SK-N-MC (cell line): ENCODE measurements around the gene DUSP3.

Experiments
- DNase-seq: peaks from one replicate; pipeline ENCODE4 v3.0.0-alpha.2; 2011; ENCODE audit warnings: low read depth, low spot score
- H3K27ac ChIP-seq: fragments of 200-600 bp; sonication (generic); 2 replicates; pipeline ENCODE4 v1.5.1; 2016; ENCODE audit warnings: mixed run types
- H3K36me3 ChIP-seq: fragments of 200-600 bp; sonication (generic); 2 replicates; pipeline ENCODE4 v1.6.1; 2017; ENCODE audit warnings: antibody characterized with exemption, low read length, mixed read lengths; ENCODE audit not compliant: insufficient read depth
- H3K4me3 ChIP-seq: fragments of 200-600 bp; sonication (generic); 2 replicates; pipeline ENCODE4 v1.5.1; 2016
- H3K9ac ChIP-seq: fragments of 200-600 bp; sonication (generic); 2 replicates; pipeline ENCODE4 v1.8.0; 2017; ENCODE audit warnings: mixed run types, mixed read lengths; ENCODE audit not compliant: insufficient read length
- H3K9me3 ChIP-seq: fragments of 200-600 bp; sonication (generic); 2 replicates; pipeline ENCODE4 v1.6.1; 2017; ENCODE audit warnings: low read depth, mild to moderate bottlenecking, antibody characterized with exemption, low read length, moderate library complexity, mixed read lengths
- EZH2 ChIP-seq: fragments of 200-600 bp; sonication (generic); IDR thresholded peaks from one replicate; pipeline ENCODE4 v1.6.1; 2017; ENCODE audit warnings: antibody characterized with exemption
- FOXP2 ChIP-seq: optimal IDR thresholded peaks from 2 replicates; pipeline ENCODE3; 2011; ENCODE audit warnings: mild to moderate bottlenecking, moderate library complexity; ENCODE audit not compliant: insufficient read depth; ENCODE audit errors: extremely low read length, control extremely low read depth
- POLR2AphosphoS5 ChIP-seq: IDR thresholded peaks from 2 replicates; pipeline ENCODE4 v1.6.1; 2012; ENCODE audit warnings: mild to moderate bottlenecking, low read depth, low read length, borderline replicate concordance

The DUSP3 gene

DNA sequence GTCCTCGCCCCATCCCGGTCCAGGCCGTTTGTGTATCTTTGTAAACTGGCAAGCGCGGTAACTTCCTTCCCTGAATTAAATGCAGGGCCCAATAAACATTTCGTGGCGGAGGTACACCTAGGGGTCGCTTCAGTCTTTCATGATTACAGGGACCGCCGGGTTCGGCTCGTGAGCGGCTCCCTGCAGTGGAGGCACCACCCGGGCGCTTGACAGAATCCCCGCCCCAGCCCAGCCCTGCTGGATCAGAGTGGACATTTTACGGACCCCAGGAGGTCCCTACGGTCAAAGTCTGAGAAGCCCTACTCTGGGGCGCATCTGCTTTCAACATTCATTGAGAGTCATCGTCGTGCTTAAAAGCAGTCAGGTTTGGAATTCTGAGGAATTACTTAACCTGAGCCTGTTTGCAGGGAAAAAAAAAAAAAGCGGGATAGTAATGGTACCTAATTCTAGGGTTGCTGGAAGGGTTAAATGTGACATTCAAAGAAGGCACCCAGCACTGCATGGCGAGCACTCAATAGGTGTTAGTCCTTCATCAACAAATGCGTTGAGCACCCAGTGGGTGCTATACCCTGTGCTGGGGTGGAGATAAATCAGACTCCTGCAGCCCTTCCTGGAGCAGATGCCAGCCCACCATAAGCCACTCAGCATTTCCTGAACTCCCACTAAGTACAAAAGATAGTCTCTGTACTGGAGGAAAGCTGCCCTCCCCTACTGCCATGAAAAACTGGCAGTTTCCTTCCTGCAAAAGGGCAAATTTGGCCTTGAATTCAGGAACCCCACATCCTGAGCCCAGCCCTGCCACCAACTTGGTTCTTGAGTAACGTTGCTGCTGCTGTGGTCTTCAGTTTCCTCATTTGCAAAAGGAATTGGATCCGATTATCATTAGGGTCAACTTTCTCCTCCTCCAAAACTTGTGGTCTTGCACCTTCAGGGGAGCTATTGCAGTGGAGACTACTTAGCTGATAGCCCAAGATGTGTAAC lies 658 bp upstream of the DUSP3 start:
- DNase-seq, result no peak
- TF ChIP-seq FOXP2 (no peak), POLR2AphosphoS5 (peak; percentile 77)
- Histone ChIP-seq H3K36me3 (peaks cover 4% of the 10 kb centered on the region; the same call in 1 of the 2 replicates), H3K27ac (no peak overlapping the region), H3K9ac (peak overlapping the region; percentile 72), H3K4me3 (peak overlapping the region; percentile 98), H3K9me3 (no peaks in the 10 kb centered on the region)

GRCh38 chr17:43774304-43775250 lies 4.2 kb downstream of the DUSP3 start:
- Histone ChIP-seq H3K36me3 (peaks cover 23% of the 10 kb centered on the region; the same call in 1 of the 2 replicates), H3K9me3 (no peaks in the 10 kb centered on the region), H3K27ac (no peak overlapping the region), H3K4me3 (no peak overlapping the region), H3K9ac (no peak overlapping the region)
- DNase-seq, result no peak
- TF ChIP-seq FOXP2 (no peak), POLR2AphosphoS5 (no peak)

DNA sequence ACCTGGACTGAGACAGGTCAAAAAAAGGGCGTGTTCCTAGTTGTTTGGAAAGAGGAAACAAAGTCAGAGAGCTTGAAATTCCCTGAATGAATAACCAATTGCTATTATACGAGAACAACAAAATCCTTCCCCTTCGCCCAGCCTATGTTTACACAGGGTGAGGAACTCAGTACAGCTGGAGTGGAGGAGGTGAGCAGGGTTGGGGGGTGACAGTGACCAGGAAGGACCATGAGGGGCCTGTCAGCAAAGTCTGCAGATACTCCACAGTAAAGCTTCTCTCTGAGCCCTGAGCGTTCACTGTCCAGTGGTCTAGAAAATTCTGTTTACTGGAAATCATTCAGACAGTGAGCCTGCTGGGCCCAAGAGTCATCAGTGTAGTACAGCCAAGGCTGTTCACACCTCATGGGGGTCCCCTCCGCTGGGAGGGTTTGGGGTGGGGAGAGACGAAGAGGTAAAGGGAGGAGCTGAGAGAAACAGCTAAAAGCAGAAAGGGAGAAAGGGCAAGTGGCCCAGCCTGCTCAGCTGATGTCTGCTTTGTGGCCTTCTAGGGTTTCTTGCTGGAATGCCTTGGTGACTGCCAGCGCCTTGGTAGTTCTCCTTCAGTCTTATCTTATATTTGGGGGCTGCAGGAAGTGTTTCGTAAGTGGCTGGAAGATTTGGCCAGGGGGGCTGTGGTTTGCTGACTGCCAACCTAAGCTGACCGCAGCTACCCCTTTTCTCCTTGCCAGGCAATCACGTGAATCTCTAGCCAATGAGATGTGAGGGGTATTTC lies 5.7 kb downstream of the DUSP3 start:
- H3K4me3 ChIP-seq, result no peak overlapping the region
- DNase-seq, result no peak
- H3K36me3 ChIP-seq, result peaks cover 23% of the 10 kb centered on the region; the same call in 1 of the 2 replicates
- no peak overlapping the region for H3K27ac ChIP-seq
- no peak overlapping the region for H3K9ac ChIP-seq
- no peaks in the 10 kb centered on the region for H3K9me3 ChIP-seq
- TF ChIP-seq EZH2 (no peak), FOXP2 (no peak), POLR2AphosphoS5 (no peak)

GRCh38 chr17:43771463-43771862 lies 7.3 kb downstream of the DUSP3 start:
- H3K27ac ChIP-seq, result no peak overlapping the region

DNA sequence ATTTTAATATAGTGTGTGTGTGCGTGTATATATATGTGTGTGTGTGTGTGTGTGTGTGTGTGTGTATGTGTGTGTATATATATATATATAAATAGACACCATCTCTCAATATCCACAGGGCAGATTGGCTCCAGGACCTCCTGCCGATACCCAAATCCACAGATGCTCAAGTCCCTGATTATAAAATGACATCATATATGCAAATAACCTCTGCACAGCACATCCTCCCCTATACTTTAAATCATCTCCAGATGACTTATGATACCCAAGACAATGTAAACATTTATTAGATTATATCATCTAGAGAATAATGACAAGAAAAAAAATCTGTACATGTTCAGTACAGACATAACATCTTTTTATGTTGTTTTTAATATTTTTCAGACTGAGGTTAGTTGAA lies 7.8 kb downstream of the DUSP3 start:
- TF ChIP-seq FOXP2, result no peak
- no peak for TF ChIP-seq POLR2AphosphoS5
- TF ChIP-seq EZH2, result no peak
- peaks cover 23% of the 10 kb centered on the region; the same call in 1 of the 2 replicates for H3K36me3 ChIP-seq
- H3K9me3 ChIP-seq, result no peaks in the 10 kb centered on the region
- no peak overlapping the region for H3K9ac ChIP-seq
- no peak overlapping the region for H3K27ac ChIP-seq
- DNase-seq, result no peak
- no peak overlapping the region for H3K4me3 ChIP-seq

More at GRCh38 chr17:43771463-43771862, 7.3 kb downstream of the DUSP3 start:
- TF ChIP-seq FOXP2, result no peak
- TF ChIP-seq POLR2AphosphoS5, result no peak
- TF ChIP-seq EZH2, result no peak
- H3K36me3 ChIP-seq, result peaks cover 23% of the 10 kb centered on the region; the same call in 1 of the 2 replicates
- no peak overlapping the region for H3K4me3 ChIP-seq
- no peaks in the 10 kb centered on the region for H3K9me3 ChIP-seq
- DNase-seq, result no peak
- H3K9ac ChIP-seq, result no peak overlapping the region

- H3K9me3 ChIP-seq, result no peaks in the 10 kb centered on the region
- TF ChIP-seq POLR2AphosphoS5, result no peak
- TF ChIP-seq FOXP2, result no peak
- no peak for TF ChIP-seq EZH2
- peaks cover 23% of the 10 kb centered on the region; the same call in 1 of the 2 replicates for H3K36me3 ChIP-seq
- no peak overlapping the region for H3K27ac ChIP-seq
- H3K9ac ChIP-seq, result no peak overlapping the region
- no peak overlapping the region for H3K4me3 ChIP-seq
- DNase-seq, result no peak
Observed at GRCh38 chr17:43769859-43770258, 8.9 kb downstream of the DUSP3 start.

DNA sequence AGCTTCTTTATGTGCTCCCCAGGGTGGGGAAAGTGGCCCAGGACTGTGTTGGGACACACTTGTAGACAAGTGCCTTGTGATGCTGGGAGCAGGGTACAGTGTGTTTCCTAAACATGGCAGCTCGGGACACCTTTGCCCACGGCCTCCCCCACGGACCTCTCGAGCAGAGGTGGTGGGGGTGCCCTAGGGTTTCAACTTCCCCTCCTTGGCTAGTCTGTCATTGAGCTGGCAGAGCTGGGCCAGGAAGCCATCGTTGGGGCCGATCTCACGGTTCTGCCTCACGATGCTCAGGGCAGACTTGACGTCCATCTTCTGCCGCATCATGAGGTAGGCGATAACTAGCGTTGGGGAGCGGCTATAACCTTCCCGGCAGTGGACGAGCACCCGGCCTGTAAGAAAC lies 9.4 kb downstream of the DUSP3 start:
- no peak overlapping the region for H3K4me3 ChIP-seq
- TF ChIP-seq FOXP2 (no peak), POLR2AphosphoS5 (no peak), EZH2 (no peak)
- no peak for DNase-seq
- H3K27ac ChIP-seq, result no peak overlapping the region
- H3K9me3 ChIP-seq, result no peaks in the 10 kb centered on the region
- no peak overlapping the region for H3K9ac ChIP-seq
- peaks cover 19% of the 10 kb centered on the region; the same call in 1 of the 2 replicates for H3K36me3 ChIP-seq
